Stimulated activated CD8-positive, alpha-beta memory T cell treated with anti-CD3 and anti-CD28 coated beads, Interleukin-4, amount 100 ng/mL, for 4 hours (primary cell): Measurements from ENCODE around the gene DSTYK.
A peak's percentile ranks its signal among the peaks of the same experiment; 100 is the strongest.

Experiments
- DNase-seq, 2 donors: peaks; one replicate each; pipeline ENCODE4 v3.0.0-alpha.2; 2020; ENCODE audit warnings: low read depth in 2 of 2, low spot score in 1 of 2

Gene DSTYK

DNA sequence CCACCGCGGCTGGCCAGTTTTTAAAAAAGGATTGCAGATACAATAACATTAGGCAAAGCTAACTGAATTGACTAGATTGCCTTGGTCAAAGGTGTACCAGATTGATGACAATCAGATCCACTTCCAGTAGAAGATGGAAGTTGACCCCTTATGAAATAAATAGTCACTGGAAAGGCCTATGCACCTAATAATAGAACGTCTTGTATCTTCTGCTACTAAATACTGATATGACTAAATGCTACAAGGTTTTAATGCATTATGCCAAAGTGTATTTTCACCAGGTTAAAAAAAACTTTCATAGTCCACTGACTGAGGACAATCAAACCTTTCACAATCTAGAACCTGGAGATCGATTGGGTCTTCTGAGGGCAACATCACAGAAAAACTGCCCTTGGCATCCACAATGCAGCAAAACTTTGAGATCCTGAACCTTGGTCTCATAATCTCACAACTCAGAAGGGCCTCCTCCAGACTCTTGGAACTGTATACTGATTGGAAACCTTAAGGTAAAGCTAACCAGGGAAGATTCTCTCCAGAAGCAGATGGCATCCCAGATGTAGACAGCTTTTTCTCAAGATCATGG is 82.0 kb downstream of the DSTYK start:
- DNase-seq: no peak

GRCh38 chr1:205128050-205128449 is 83.5 kb downstream of the DSTYK start:
- no peak for DNase-seq

DNA sequence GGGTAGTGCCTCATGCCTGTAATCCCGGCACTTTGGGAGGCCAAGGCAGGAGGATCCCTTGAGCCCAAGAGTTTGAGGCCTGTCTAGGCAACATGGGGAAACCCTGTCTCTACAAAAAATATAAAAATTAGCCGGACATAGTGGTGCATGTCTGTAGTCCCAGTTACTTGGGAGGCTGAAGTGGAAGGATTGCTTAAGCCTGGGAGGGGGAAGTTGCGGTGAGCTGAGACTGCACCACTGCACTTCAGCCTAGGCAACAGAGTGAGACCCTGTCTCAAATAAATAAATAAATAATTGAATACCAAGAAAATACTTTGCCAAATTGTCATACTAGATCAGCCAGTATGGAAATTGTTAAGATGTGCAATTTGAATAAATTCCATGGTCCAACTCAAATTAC is 83.9 kb downstream of the DSTYK start:
- no peak for DNase-seq

GRCh38 chr1:205124726-205125125 is 86.8 kb downstream of the DSTYK start:
- no peak for DNase-seq

DNA sequence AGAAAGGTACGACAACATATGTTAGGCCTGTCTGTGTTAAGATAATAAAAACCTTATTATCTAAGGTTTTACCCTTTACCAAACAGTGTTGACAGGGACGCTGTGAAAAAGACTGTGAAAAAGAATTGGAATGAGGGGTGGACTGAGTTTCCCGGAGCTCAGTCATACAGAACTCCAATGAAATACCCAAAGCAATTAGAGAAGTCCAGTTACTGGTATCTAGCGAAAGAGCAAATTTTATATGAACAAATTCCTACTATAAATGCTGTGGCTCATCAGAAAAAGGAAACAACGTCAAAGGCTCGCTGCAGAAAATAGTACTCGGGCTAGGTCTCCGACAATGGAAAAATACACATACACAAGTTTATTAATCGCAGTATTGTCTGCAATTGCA is 89.0 kb downstream of the DSTYK start:
- DNase-seq: no peak

DNA sequence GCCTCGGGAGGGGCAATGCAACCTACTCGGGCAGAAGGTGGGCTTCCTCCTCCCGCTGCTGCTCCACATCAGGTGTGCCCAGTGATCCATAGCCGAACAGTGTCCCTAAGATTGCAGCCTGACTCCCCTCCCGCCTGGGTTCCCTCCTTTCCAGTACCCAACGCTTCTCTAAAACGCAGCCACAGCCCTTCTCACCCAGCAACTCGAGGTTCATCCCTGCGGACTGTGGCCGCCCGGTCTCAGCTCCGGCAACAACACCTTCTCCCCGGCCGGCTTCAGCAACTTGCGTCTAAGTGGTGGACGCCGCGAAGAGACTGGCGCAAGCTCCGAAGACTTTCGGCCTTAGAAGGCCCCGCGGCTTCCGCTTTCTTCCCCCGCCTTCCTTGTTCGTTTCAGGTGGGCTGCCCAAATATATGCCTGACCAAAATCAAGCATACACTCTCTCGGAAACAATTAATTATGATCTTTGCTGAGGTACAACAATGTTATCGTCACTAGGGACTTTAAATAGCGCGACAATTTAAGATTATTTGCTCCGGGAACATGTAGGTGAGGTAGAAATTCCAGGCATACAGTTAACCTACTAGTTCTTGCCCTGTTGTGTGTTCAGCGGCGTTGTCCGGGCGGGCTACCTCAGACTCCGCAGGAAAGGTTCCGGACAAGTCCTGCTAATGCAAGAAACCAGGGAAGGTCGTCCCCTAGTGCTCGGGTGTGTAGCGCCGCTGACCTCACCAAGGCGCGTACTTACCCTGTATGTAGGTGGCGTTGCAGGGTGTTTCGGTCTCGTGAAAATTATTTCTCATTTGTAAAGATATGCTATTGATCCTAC is 89.6 kb downstream of the DSTYK start, which contains the start of gene RBBP5:
Gene RBBP5, minus strand, starts transcription at position 319 of the 829 bp plus-strand sequence. Its CDS starts 105 bp downstream, at position 214.
- DNase-seq: peak; percentile 92 to 93

- no peak for DNase-seq
Observed at GRCh38 chr1:205118752-205119151, 92.8 kb downstream of the DSTYK start.

DNA sequence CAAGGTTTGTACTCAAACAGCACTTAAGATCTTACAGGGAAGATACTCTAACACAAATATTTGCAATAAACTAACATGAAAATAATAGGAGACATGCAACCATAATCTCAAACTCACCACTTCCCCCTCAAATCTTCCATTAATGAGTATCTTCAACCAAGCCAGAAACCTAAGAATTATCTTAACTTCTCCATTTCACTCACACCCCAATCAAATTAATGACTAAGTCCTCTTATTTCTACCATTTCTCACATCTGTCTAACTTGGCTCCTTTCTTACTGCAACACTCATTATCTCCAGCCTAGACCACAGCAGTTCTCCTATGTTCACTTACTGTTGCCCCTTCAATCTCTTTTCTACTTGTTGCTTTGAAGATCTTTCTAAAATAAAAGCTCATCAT is 100.1 kb downstream of the DSTYK start:
- no peak for DNase-seq

DNA sequence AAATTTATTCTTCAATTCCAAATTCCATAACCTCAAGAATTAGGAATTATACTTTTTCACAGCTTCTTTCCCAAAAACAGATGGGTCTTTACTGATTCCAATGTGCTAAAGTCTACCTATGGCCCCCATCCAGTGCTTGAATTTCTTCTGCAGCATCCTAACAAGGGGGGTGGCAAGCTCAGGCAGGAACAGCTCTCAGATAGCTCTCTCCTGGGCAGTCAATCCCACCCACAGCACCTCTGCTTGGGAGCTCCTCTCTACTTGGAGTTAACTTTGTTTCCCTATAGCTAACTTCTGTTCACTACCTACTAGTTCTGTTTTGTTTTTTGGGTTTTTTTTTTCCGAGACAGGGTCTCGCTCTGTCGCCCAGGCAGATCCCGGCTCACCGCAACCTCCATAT is 101.8 kb downstream of the DSTYK start:
- DNase-seq: no peak

DNA sequence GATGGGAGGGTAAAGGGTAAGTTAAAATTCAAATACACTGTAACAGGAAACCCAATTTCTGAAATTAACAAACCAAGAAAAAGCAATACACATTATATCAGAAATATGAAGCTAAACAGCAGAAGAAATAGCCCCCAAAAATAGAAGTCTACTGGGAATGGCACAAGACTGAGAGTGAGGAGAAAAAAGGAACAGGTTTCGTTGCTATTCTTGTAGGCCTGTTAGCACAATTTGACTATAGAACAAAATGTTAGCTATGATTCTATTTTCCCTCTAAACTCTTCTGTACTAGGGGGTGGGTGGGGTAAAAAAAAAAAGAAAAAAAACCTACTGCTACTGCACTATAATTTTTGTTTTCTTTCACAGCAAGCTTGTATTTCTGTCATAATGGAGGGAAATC is 102.2 kb downstream of the DSTYK start:
- DNase-seq: no peak

- DNase-seq: no peak
Observed at GRCh38 chr1:205108464-205108863, 103.0 kb downstream of the DSTYK start.

- DNase-seq: no peak
Observed at GRCh38 chr1:205107327-205107726, 104.2 kb downstream of the DSTYK start.

DNA sequence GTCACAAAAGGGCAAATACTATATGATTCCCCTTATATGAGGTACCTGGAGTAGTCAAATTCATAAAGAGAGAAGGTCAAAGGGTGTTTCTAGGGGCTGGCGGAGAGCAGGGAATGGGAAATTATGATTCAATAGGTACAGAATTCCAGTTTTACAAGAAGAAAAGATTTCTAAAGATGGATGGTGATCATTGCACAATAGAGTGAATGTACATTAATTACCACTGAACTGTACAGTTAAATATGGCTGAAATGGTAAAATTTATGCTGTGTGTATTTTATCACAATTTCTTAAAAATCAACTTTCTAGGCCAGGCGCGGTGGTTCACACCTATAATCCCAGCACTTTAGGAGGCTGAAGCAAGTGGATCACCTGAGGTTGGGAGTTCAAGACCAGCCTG is 109.1 kb downstream of the DSTYK start:
- no peak for DNase-seq

GRCh38 chr1:205098242-205098641 is 113.3 kb downstream of the DSTYK start:
- no peak for DNase-seq

GRCh38 chr1:205095422-205095821 is 116.1 kb downstream of the DSTYK start:
- DNase-seq: no peak
